GM20000 (cell line): Measurements from ENCODE around the gene LNX1.
"Not testable (repeated sequence)": the region's sequence is repeated elsewhere in the genome, so short reads cannot be mapped to it uniquely, and the experiment has no call there.

Experiments
- DNase-seq: peaks from one replicate; pipeline ENCODE4 v3.0.0; 2012; ENCODE audit warnings: low spot score
- TF ChIP-seq, protein P1 (sequence below): IDR thresholded peaks from 2 replicates; pipeline ENCODE4 v1.5.1; 2012; ENCODE audit warnings: mild to moderate bottlenecking, control low read depth; ENCODE audit errors: extremely low read depth, missing control alignments

Gene LNX1

DNA sequence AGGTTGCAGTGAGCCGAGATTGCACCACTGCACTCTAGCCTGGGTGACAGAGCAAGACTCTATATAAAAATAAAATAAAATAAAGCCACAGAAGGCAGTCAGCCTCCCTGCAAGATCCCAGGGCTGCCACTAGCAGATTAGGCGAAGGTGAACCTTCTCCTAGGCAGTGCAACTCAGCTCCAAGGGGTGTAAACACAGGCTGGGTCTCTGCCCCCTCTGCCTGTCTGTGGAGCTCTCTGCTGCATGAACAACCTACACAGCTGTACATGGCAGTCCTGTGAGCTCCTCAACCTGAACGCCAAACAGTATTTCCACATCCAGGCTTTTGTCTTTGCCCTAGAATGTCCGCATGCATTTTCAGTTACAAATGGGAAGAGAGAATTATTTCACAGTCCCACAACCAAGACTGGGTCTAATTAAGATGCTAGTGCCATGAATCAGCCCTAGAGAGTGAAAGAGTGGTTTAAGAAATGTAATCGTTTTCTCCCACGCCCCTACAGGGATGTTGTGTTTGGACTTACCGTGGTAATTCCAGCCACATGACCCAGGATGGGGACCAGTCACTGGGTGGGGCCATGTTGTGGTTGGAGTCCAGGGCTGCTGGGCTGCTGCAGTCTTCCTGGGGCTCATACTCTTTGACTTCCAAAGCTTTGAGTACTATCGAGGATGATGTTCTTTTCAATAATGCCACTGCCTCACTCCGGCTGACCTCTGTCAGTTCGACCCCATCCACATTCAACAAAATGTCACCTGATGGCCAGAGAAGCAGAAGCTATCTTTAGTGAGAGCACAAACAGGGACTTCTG is 114.9 kb downstream of the LNX1 start:
- no peak for DNase-seq
- TF ChIP-seq, protein P1, sequence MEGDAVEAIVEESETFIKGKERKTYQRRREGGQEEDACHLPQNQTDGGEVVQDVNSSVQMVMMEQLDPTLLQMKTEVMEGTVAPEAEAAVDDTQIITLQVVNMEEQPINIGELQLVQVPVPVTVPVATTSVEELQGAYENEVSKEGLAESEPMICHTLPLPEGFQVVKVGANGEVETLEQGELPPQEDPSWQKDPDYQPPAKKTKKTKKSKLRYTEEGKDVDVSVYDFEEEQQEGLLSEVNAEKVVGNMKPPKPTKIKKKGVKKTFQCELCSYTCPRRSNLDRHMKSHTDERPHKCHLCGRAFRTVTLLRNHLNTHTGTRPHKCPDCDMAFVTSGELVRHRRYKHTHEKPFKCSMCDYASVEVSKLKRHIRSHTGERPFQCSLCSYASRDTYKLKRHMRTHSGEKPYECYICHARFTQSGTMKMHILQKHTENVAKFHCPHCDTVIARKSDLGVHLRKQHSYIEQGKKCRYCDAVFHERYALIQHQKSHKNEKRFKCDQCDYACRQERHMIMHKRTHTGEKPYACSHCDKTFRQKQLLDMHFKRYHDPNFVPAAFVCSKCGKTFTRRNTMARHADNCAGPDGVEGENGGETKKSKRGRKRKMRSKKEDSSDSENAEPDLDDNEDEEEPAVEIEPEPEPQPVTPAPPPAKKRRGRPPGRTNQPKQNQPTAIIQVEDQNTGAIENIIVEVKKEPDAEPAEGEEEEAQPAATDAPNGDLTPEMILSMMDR = no peak

DNA sequence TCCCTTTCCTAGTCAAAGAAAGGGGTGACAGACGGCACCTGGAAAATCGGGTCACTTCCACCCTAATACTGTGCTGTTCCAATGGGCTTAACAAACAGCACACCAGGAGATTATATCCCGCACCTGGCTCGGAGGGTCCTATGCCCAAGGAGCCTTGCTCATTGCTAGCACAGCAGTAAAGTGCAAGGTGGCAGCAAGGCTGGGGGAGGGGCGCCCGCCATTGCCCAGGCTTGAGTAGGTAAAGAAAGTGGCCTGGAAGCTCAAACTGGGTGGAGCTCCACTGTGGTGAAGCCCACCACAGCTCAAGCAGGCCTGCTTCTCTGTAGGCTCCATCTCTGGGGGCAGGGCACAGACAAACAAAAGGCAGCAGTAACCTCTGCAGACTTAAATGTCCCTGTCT is 124.7 kb downstream of the LNX1 start:
- DNase-seq = not testable (repeated sequence)

DNA sequence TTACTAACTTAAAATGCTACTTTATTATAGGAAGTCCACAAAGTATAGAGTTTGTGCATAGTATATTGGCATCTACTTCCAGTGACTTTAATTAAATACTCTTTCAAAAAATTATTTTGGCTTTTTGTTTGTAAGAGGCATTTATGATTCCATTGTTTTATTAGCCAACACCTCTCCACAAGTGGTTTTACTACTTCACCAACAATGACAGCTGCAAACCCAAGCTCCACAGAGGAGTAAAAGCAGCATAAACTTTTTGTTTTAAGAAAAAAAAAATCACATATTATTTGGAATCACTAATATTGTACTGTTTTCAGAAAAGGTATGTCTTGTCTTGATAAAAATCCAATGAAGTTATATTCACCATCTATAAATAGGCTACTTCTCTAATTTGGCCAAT is 125.4 kb downstream of the LNX1 start:
- TF ChIP-seq, protein P1 = no peak
- no peak for DNase-seq

DNA sequence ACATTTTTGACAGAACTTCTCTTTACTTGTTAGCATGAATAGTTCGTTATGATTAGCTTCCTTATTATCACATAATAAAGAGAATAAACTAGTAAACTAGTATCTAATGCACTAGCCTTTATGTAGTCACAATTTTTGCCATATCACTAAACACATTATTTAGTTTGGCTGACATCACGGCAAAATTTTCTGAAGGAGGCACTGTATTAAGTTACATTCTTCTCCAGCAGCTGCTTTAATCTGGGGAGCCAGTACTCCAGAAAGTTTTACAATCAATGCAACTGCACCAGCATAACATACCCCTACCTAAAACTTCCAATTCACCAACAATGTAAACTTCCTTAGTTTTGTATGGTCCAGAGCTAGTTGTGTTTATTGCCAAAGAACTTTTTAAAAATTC is 126.0 kb downstream of the LNX1 start:
- TF ChIP-seq, protein P1 = no peak
- no peak for DNase-seq

DNA sequence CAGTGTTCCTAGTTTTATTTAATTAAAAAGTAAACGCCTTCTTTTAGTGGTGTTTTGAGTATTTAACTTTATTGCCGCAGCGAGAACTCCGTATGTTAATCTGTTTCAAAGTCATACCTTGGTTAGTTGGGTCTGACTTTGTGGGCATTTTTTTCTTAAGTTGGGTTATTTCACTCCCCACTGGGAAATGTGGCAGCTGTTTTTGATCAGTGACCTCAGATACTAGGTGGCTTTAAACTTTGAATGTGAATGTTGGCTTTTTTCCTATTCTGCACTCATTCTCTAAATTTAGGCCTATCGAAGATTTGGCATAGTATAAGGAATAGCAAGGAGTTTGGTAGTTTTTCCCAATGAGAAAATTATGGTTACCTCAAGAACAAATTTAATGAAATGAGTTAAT is 127.9 kb downstream of the LNX1 start:
- DNase-seq = no peak
- TF ChIP-seq, protein P1 = no peak

DNA sequence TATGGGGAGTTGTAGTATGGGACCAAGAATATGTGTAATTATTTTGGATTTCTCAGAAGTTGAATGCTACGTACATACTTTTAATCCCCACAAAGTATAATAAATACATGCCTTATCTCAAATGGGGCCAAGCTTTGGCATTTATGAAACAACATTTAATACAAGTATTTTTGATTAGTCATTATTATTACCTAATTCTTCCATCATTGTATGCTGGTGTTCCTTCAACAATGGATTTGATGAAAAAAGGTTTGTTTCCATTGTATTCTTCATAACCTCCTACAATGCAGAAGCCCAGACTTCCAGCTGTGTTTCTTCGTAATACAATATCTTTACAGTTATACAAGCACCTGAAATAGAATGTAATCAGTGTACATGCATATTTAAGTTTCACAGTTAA is 130.0 kb downstream of the LNX1 start:
- TF ChIP-seq, protein P1 = no peak
- DNase-seq = no peak

DNA sequence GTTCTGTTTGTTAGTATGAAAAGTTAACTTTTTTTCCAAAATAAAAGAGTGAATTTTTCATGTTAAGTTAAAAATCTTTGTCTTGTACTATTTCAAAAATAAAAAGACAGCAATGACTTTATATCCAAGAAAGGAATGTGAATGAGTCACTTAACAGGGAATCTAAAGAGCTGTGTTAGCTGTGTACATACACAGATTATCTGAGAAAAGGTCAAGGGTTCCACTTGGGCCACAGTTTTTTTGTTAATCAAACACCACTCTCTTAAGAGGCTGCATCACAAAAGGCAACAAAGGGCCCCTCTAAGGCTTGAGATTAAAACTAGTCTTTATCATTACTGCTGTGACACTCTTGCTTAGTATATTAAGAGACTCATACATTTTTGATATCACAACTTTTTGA is 131.7 kb downstream of the LNX1 start:
- TF ChIP-seq, protein P1 = no peak
- DNase-seq = no peak

DNA sequence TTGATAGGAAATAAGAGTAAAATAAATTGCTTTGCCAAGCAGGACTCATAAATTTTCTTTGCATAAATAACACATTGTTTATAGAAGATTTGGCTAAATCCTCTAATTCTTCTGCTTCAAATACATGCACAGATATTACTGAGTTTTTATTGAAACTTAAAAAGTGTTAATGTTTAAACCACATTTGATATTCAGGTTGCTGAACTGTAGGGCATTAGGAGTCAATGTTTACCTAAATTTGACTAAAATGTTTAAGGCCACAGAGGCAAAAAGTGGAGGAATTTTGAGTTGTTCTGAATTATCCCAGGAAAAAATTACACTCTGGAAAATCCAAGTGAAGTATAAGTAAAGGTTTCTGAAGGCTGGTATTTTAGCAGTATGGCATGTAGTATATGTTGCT is 135.1 kb downstream of the LNX1 start:
- TF ChIP-seq, protein P1 = no peak
- no peak for DNase-seq
